NCI-H226 (cell line): ENCODE results near the gene MMRN1.

Experiments used
- DNase-seq: peaks from one replicate; pipeline ENCODE4 v3.0.0-alpha.2; 2015

Gene MMRN1

GRCh38 chr4:90001023-90001422 lies 106.4 kb downstream of the MMRN1 start:
- DNase-seq = no peak

GRCh38 chr4:90002441-90003062 lies 107.9 kb downstream of the MMRN1 start:
- no peak for DNase-seq
